Uterus (tissue), 4 donors: Measurements from ENCODE around the gene SLC25A1. TPM values are rescaled to one million over a fixed set of nuclear protein-coding genes. Genes with fewer than 3 reads are reported as not detected.

Source experiments
- DNase-seq, 2 donors: peaks; one replicate each; pipeline ENCODE4 v3.0.0-alpha.2; 2019 to 2020
- H3K27ac ChIP-seq, 2 donors: fragments of 200-600 bp; sonication (generic); 1 replicate in 1 of 2; 2 replicates in 1 of 2; pipeline ENCODE4 v1.5.1; 2016 to 2018
- H3K27me3 ChIP-seq, 2 donors: fragments of 200-600 bp; sonication (generic); one replicate each; pipeline ENCODE4 v1.5.1; 2018 to 2019; ENCODE audit warnings: control low read depth in 1 of 2
- H3K36me3 ChIP-seq, 2 donors: fragments of 200-600 bp; sonication (generic); one replicate each; pipeline ENCODE4 v1.5.1; 2019; ENCODE audit warnings: control low read depth in 1 of 2
- H3K4me1 ChIP-seq, 2 donors: fragments of 200-600 bp; sonication (generic); one replicate each; pipeline ENCODE4 v1.5.1; 2018 to 2019; ENCODE audit warnings: control low read depth in 1 of 2
- H3K4me3 ChIP-seq, 2 donors: fragments of 200-600 bp; sonication (generic); 1 replicate in 1 of 2; 2 replicates in 1 of 2; pipeline ENCODE4 v1.5.1; 2018 to 2019; ENCODE audit warnings: mild to moderate bottlenecking in 1 of 2
- H3K9me3 ChIP-seq, 2 donors: fragments of 200-600 bp; sonication (generic); one replicate each; pipeline ENCODE4 v1.5.1; 2019; ENCODE audit warnings: control low read depth in 1 of 2
- POLR2A ChIP-seq, 2 donors: fragments of 450-650 bp; IDR thresholded peaks; one replicate each; pipeline ENCODE4 v1.6.1; 2016; ENCODE audit warnings: antibody characterized with exemption in 2 of 2, mild to moderate bottlenecking in 1 of 2, moderate library complexity in 1 of 2
- intact Hi-C: fragments of 100-400 bp; cut with DNase I; formaldehyde crosslinking; loops from one replicate; pipeline ENCODE4 v1.15.1; 2023; ENCODE audit warnings: low total_unique reads
- total RNA-seq, 4 donors: library from RNA; depleted of rRNA in 3 of 4; stranded (reverse); fragments of >200 nt in 3 of 4; gene quantifications; one replicate each; pipeline versions ENCODE4 v1.1.0 to v1.2.4, GENCODE V29; 2014 to 2023
- TF ChIP-seq, protein P1 (sequence below), 4 experiments: fragments of 200-600 bp in 2 of 4; fragments of 450-650 bp in 2 of 4; sonication (generic) in 2 of 4; IDR thresholded peaks; one replicate each; pipeline ENCODE4 v1.5.1; 2016 to 2019; ENCODE audit warnings: antibody characterized with exemption in 4 of 4, mild to moderate bottlenecking in 2 of 4, moderate library complexity in 1 of 4
- donor health status: DM: yes; HTN: yes; CAD: no.

Gene SLC25A1
- total RNA-seq, 4 donors from 2014 or later, result 4.7 to 42.7 (median 27.3) TPM

GRCh38 chr22:19196841-19197612 is 18.5 kb upstream of the SLC25A1 start:
- H3K27ac ChIP-seq, result no peak overlapping the region
- TF ChIP-seq, protein P1, sequence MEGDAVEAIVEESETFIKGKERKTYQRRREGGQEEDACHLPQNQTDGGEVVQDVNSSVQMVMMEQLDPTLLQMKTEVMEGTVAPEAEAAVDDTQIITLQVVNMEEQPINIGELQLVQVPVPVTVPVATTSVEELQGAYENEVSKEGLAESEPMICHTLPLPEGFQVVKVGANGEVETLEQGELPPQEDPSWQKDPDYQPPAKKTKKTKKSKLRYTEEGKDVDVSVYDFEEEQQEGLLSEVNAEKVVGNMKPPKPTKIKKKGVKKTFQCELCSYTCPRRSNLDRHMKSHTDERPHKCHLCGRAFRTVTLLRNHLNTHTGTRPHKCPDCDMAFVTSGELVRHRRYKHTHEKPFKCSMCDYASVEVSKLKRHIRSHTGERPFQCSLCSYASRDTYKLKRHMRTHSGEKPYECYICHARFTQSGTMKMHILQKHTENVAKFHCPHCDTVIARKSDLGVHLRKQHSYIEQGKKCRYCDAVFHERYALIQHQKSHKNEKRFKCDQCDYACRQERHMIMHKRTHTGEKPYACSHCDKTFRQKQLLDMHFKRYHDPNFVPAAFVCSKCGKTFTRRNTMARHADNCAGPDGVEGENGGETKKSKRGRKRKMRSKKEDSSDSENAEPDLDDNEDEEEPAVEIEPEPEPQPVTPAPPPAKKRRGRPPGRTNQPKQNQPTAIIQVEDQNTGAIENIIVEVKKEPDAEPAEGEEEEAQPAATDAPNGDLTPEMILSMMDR (IDR thresholded peaks at IDR 0.05), result no peak
- no peak for TF ChIP-seq POLR2A (IDR thresholded peaks at IDR 0.05)
- H3K27me3 ChIP-seq, result no peaks in the 10 kb centered on the region
- intact Hi-C loops, result no loop called here
- no peak overlapping the region for H3K4me3 ChIP-seq
- H3K9me3 ChIP-seq, result no peaks in the 10 kb centered on the region
- H3K4me1 ChIP-seq, result no peaks in the 10 kb centered on the region
- DNase-seq, result no peak
- H3K36me3 ChIP-seq, result no peaks in the 10 kb centered on the region

DNA sequence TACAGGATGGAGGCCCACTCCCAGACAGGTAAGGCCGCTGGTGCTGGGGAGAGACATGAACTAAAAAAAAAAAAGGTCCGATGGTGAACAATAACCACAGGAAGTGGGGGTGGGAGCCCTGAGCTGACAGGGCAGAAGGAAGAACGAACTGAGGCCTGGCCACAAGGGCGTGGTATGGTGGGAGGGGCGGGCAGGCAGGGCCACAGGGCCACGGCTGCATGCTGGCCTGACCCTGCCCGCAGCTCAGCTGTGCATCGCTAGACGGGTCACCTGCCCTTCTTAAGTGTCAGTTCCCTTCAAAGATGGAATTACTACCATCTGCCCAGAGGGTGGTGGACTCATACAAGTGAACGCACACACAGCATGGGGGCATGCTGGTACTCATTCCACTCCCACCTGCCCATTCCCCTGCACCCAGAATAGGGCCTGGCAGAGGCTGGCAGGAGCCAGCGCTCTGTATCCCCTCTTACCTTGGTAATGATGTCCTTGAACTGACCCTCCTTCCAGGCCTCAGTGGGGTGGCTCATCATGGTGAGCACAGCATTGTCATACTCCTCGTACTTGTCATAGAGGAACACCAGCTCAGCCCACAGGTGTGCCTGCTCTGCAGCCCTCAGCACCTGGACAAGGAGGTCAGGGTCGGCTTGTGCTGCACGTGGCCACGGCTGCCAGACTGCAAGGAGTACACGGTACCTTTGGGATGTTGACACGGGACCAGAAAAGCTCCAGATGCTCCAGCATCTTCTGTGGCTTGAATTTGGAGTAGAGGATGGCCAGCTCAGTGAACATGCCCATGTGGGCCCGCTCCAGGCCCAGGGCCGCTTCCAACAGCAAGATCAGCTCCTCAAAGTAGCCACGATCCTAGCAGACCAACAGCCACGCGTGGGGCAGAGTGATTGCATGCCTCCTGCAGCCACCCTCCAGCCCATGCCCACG is 17.5 kb upstream of the SLC25A1 start:
- intact Hi-C loops, result no loop called here

DNA sequence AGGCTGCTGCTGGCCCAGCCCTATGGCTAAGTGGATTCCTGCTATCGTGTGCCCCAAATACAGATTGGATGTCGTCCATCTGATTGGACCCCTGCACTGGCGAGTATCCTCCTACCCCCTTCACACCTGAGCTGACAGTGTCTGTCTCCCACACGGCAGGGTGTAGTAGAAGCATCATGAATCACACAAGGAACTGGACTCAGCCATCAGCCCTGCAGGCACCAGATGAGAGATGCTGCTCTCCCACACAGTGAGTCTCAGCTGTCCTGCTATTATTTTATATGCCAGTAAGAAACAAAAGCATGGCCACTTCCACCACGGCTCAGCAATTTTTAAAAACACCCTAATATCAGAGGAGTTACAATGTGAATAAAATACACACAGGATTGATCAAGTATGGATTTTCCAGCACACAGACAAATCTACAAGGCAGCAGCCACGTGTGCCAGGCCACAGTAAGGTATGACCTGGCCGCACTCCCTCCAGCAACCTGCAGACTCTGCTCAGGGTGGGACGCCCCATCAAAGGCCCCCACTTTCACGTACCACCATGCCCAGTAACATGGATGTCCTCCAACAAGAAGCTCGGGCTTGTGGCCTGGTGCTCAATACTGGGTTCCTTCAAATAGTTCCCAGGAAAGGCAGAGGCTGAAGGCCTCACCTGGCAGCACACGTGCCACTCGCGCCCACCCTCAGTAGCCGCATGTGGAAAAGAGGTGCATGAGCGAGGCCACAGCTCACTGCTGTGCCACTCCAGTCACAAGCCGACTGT is 16.4 kb upstream of the SLC25A1 start:
- Histone ChIP-seq H3K27ac (no peak overlapping the region), H3K9me3 (no peaks in the 10 kb centered on the region), H3K36me3 (no peaks in the 10 kb centered on the region), H3K4me3 (no peak overlapping the region), H3K4me1 (no peaks in the 10 kb centered on the region), H3K27me3 (no peaks in the 10 kb centered on the region)
- intact Hi-C loops, result no loop called here
- DNase-seq, result no peak
- TF ChIP-seq, protein P1 (IDR thresholded peaks at IDR 0.05), result no peak
- no peak for TF ChIP-seq POLR2A (IDR thresholded peaks at IDR 0.05)

More for the DNA sequence above, 17.5 kb upstream of the SLC25A1 start:
- no peaks in the 10 kb centered on the region for H3K36me3 ChIP-seq
- H3K27ac ChIP-seq, result no peak overlapping the region
- H3K27me3 ChIP-seq, result no peaks in the 10 kb centered on the region
- no peak for DNase-seq
- H3K4me3 ChIP-seq, result no peak overlapping the region
- H3K4me1 ChIP-seq, result no peaks in the 10 kb centered on the region
- no peaks in the 10 kb centered on the region for H3K9me3 ChIP-seq
- TF ChIP-seq POLR2A (IDR thresholded peaks at IDR 0.05), result no peak
- TF ChIP-seq, protein P1 (IDR thresholded peaks at IDR 0.05), result no peak

DNA sequence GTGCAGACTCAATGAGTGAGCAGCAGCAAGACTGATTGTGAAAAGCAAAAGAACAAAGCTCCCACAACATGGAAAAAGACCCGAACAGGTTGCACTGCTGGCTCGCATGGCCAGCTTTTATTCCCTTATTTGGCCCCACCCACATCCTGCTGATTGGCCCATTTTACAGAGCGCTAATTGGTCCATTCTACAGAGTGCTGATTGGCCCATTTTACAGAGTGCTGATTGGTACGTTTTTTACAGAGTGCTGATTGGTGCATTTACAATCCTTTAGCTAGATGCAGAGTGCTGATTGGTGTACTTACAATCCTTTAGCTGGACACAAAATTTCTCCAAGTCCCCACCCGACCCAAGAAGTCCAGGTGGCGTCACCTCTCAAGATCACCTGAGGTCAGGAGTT is 15.3 kb upstream of the SLC25A1 start:
- no peak for DNase-seq
- Histone ChIP-seq H3K27ac (no peak overlapping the region), H3K27me3 (no peaks in the 10 kb centered on the region), H3K36me3 (no peaks in the 10 kb centered on the region), H3K4me1 (no peaks in the 10 kb centered on the region), H3K4me3 (no peak overlapping the region), H3K9me3 (no peaks in the 10 kb centered on the region)
- intact Hi-C loops, result no loop called here
- TF ChIP-seq, protein P1 (IDR thresholded peaks at IDR 0.05), result no peak
- TF ChIP-seq POLR2A (IDR thresholded peaks at IDR 0.05), result no peak
